ENCODE measurements around the gene ZEB1.

ZEB1 gene

GRCh38 chr10:31457858-31458257 is 138.8 kb downstream of the ZEB1 start:
- no peak overlapping the region for H3K4me3 ChIP-seq (replicated peaks; ENCODE audit: low read depth, low read length)
- TF ChIP-seq CTCF (IDR thresholded peaks at IDR 0.05; ENCODE audit: low read depth, low read length, missing control alignments) = no peak
- no peak for DNase-seq (ENCODE audit: extremely low read depth, low read depth)

- no peak for DNase-seq (ENCODE audit: extremely low read depth, low read depth)
- H3K4me3 ChIP-seq (replicated peaks; ENCODE audit: low read depth, low read length) = no peak overlapping the region
- no peak for TF ChIP-seq CTCF (IDR thresholded peaks at IDR 0.05; ENCODE audit: low read depth, low read length, missing control alignments)
These were observed 140.0 kb downstream of the ZEB1 start for GRCh38 chr10:31458974-31459373.

- no peak for DNase-seq (ENCODE audit: extremely low read depth, low read depth)
- no peak overlapping the region for H3K4me3 ChIP-seq (replicated peaks; ENCODE audit: low read depth, low read length)
- TF ChIP-seq CTCF (IDR thresholded peaks at IDR 0.05; ENCODE audit: low read depth, low read length, missing control alignments) = no peak
These were observed 141.2 kb downstream of the ZEB1 start for GRCh38 chr10:31460242-31460641.

GRCh38 chr10:31464552-31464951 is 145.5 kb downstream of the ZEB1 start:
- TF ChIP-seq CTCF (IDR thresholded peaks at IDR 0.05; ENCODE audit: low read depth, low read length, missing control alignments) = no peak
- DNase-seq (ENCODE audit: extremely low read depth, low read depth) = no peak
- H3K4me3 ChIP-seq (replicated peaks; ENCODE audit: low read depth, low read length) = no peak overlapping the region

- no peak overlapping the region for H3K4me3 ChIP-seq (replicated peaks; ENCODE audit: low read depth, low read length)
- no peak for TF ChIP-seq CTCF (IDR thresholded peaks at IDR 0.05; ENCODE audit: low read depth, low read length, missing control alignments)
- no peak for DNase-seq (ENCODE audit: extremely low read depth, low read depth)
These were observed 147.3 kb downstream of the ZEB1 start for GRCh38 chr10:31466313-31466712.

GRCh38 chr10:31467791-31468535 is 148.9 kb downstream of the ZEB1 start:
- no peak for DNase-seq (ENCODE audit: extremely low read depth, low read depth)
- no peak overlapping the region for H3K4me3 ChIP-seq (replicated peaks; ENCODE audit: low read depth, low read length)
- peak; percentile 23 for TF ChIP-seq CTCF (IDR thresholded peaks at IDR 0.05; ENCODE audit: low read depth, low read length, missing control alignments)

GRCh38 chr10:31468536-31468859 is 149.5 kb downstream of the ZEB1 start:
- no peak for DNase-seq (ENCODE audit: extremely low read depth, low read depth)
- no peak for TF ChIP-seq CTCF (IDR thresholded peaks at IDR 0.05; ENCODE audit: low read depth, low read length, missing control alignments)
- H3K4me3 ChIP-seq (replicated peaks; ENCODE audit: low read depth, low read length) = no peak overlapping the region

Measured in HFF-Myc (cell line).